ENCODE results near the gene CD300H.

Gene CD300H

GRCh38 chr17:74525465-74525725 is 41.9 kb downstream of the CD300H start:
- no peak for TF ChIP-seq CTCF (IDR thresholded peaks at IDR 0.05; ENCODE audit: low read depth, low read length, missing control alignments)
- no peak for DNase-seq (ENCODE audit: low read depth)
- no peak overlapping the region for H3K4me3 ChIP-seq (ENCODE audit: low read depth, low read length)
- in situ Hi-C loops (cut with HindIII; ENCODE audit: low sequenced_read_pairs), result no loop called here

- no peak for DNase-seq (ENCODE audit: low read depth)
- no peak overlapping the region for H3K4me3 ChIP-seq (ENCODE audit: low read depth, low read length)
- in situ Hi-C loops (cut with HindIII; ENCODE audit: low sequenced_read_pairs), result no loop called here
- no peak for TF ChIP-seq CTCF (IDR thresholded peaks at IDR 0.05; ENCODE audit: low read depth, low read length, missing control alignments)
Measured at GRCh38 chr17:74524653-74525464, 42.5 kb downstream of the CD300H start.

- DNase-seq (ENCODE audit: low read depth), result no peak
- in situ Hi-C loops (cut with HindIII; ENCODE audit: low sequenced_read_pairs), result no loop called here
- no peak for TF ChIP-seq CTCF (IDR thresholded peaks at IDR 0.05; ENCODE audit: low read depth, low read length, missing control alignments)
- no peak overlapping the region for H3K4me3 ChIP-seq (ENCODE audit: low read depth, low read length)
Measured at GRCh38 chr17:74523308-74523707, 44.0 kb downstream of the CD300H start.

GRCh38 chr17:74522381-74523105 is 44.8 kb downstream of the CD300H start:
- no peak overlapping the region for H3K4me3 ChIP-seq (ENCODE audit: low read depth, low read length)
- in situ Hi-C loops (cut with HindIII; ENCODE audit: low sequenced_read_pairs), result no loop called here
- TF ChIP-seq CTCF (IDR thresholded peaks at IDR 0.05; ENCODE audit: low read depth, low read length, missing control alignments), result no peak
- DNase-seq (ENCODE audit: low read depth), result no peak

GRCh38 chr17:74521701-74522201 is 45.6 kb downstream of the CD300H start:
- in situ Hi-C loops (cut with HindIII; ENCODE audit: low sequenced_read_pairs), result no loop called here
- no peak for TF ChIP-seq CTCF (IDR thresholded peaks at IDR 0.05; ENCODE audit: low read depth, low read length, missing control alignments)
- no peak overlapping the region for H3K4me3 ChIP-seq (ENCODE audit: low read depth, low read length)
- DNase-seq (ENCODE audit: low read depth), result no peak

GRCh38 chr17:74520790-74521480 is 46.4 kb downstream of the CD300H start:
- in situ Hi-C loops (cut with HindIII; ENCODE audit: low sequenced_read_pairs), result no loop called here
- no peak for DNase-seq (ENCODE audit: low read depth)
- TF ChIP-seq CTCF (IDR thresholded peaks at IDR 0.05; ENCODE audit: low read depth, low read length, missing control alignments), result no peak
- no peak overlapping the region for H3K4me3 ChIP-seq (ENCODE audit: low read depth, low read length)
